CD4-positive, alpha-beta memory T cell (primary cell): ENCODE data around the gene INSYN2B. TPM values are rescaled to one million over a fixed set of nuclear protein-coding genes. Genes with fewer than 3 reads are reported as not detected.

ENCODE experiments used
- CTCF ChIA-PET: fragments of 350-600 bp; sonication (Branson Sonifier 250); formaldehyde crosslinking; loops from one replicate; lab custom pipeline; 2021; ENCODE audit warnings: inconsistent platforms; ENCODE audit not compliant: partially characterized antibody; lab: Charles Lee
- POLR2A ChIA-PET: fragments of 350-600 bp; sonication (Branson Sonifier 250); formaldehyde crosslinking; loops from one replicate; lab custom pipeline; 2021; ENCODE audit not compliant: partially characterized antibody; lab: Charles Lee
- DNase-seq, 5 donors: peaks; one replicate each; pipeline versions ENCODE4 v3.0.0 to v3.0.0-alpha.2; 2020 to 2022; ENCODE audit warnings: mixed read lengths in 1 of 5
- H3K27ac ChIP-seq: one replicate; pipeline ENCODE4 v1.7.0; 2013; ENCODE audit warnings: low read depth, low read length
- H3K27me3 ChIP-seq: 2 replicates; pipeline ENCODE4 v1.7.0; 2013; ENCODE audit warnings: mild to moderate bottlenecking, low read length, moderate library complexity; ENCODE audit not compliant: insufficient read depth
- H3K36me3 ChIP-seq: 2 replicates; pipeline ENCODE4 v1.7.0; 2013; ENCODE audit warnings: mild to moderate bottlenecking, low read length, moderate library complexity; ENCODE audit not compliant: insufficient read depth
- H3K4me1 ChIP-seq: 2 replicates; pipeline ENCODE4 v1.7.0; 2013; ENCODE audit warnings: mild to moderate bottlenecking, low read length, moderate library complexity; ENCODE audit not compliant: insufficient read depth
- H3K4me3 ChIP-seq, 2 donors: one replicate each; pipeline ENCODE4 v1.7.0; 2013; ENCODE audit warnings: low read length in 2 of 2, mild to moderate bottlenecking in 1 of 2
- H3K9me3 ChIP-seq, 2 donors: one replicate each; pipeline ENCODE4 v1.7.0; 2013; ENCODE audit warnings: low read length in 2 of 2, control low read depth in 1 of 2; ENCODE audit not compliant: control insufficient read depth in 1 of 2
- H3K27ac Mint-ChIP-seq, 7 donors: one replicate each; pipeline ENCODE4 v1.8.0; 2020 to 2021; ENCODE audit warnings: mixed read lengths in 7 of 7, mild to moderate bottlenecking in 6 of 7, inconsistent platforms in 3 of 7, moderate library complexity in 3 of 7
- H3K27me3 Mint-ChIP-seq, 2 donors: one replicate each; pipeline ENCODE4 v1.8.0; 2020 to 2021; ENCODE audit warnings: mixed read lengths in 2 of 2
- H3K36me3 Mint-ChIP-seq, 2 donors: one replicate each; pipeline ENCODE4 v1.8.0; 2020 to 2021; ENCODE audit warnings: mixed read lengths in 2 of 2, inconsistent platforms in 1 of 2, mild to moderate bottlenecking in 1 of 2
- H3K4me1 Mint-ChIP-seq, 4 donors: one replicate each; pipeline ENCODE4 v1.8.0; 2020 to 2021; ENCODE audit warnings: mixed read lengths in 4 of 4, mild to moderate bottlenecking in 1 of 4
- H3K4me3 Mint-ChIP-seq, 8 donors: one replicate each; pipeline ENCODE4 v1.8.0; 2020 to 2021; ENCODE audit warnings: mixed read lengths in 8 of 8, mild to moderate bottlenecking in 7 of 8, moderate library complexity in 6 of 8, inconsistent platforms in 3 of 8
- H3K9me3 Mint-ChIP-seq, 8 donors: one replicate each; pipeline ENCODE4 v1.8.0; 2020 to 2021; ENCODE audit warnings: mixed read lengths in 8 of 8, mild to moderate bottlenecking in 5 of 8, inconsistent platforms in 3 of 8, moderate library complexity in 1 of 8
- intact Hi-C: fragments of 100-400 bp; cut with micrococcal nuclease; formaldehyde crosslinking; loops from one replicate; pipeline ENCODE4 v1.15.1; 2023
- polyA plus RNA-seq, 2 donors: library from polyadenylated mRNA; unstranded; fragments of 300-500 nt; fragmentation: Illumina TruSeq; gene quantifications; one replicate each; pipeline ENCODE4 v1.2.3, GENCODE V29; 2021
- total RNA-seq, 2 experiments: library from RNA; stranded (reverse); gene quantifications; one replicate each; pipeline ENCODE4 v1.2.3, GENCODE V29; 2021

INSYN2B gene
- total and polyA plus RNA-seq, 4 experiments from 2014 or later = not detected

- Histone ChIP-seq H3K27me3 (no peaks in the 10 kb centered on the region), H3K4me1 (no peaks in the 10 kb centered on the region), H3K27ac (no peak overlapping the region), H3K36me3 (no peaks in the 10 kb centered on the region), H3K9me3 (no peaks in the 10 kb centered on the region), H3K4me3 (no peak overlapping the region)
- DNase-seq = no peak
- Mint-ChIP-seq H3K27ac (peak overlapping the region in 2 of 7 donors; percentile 37 to 38), H3K27me3 (no peaks in the 10 kb centered on the region), H3K9me3 (no peaks in the 10 kb centered on the region), H3K36me3 (peaks cover 20 to 40% of the 10 kb centered on the region in 2 donors), H3K4me3 (no peak overlapping the region), H3K4me1 (peaks cover 9 to 35% (median 17%) of the 10 kb centered on the region in 4 donors)
- ChIA-PET POLR2A (no interaction called here), CTCF (no interaction called here)
- intact Hi-C loops = no loop called here
Measured at GRCh38 chr5:169945831-169946261, 34.4 kb downstream of the INSYN2B start.

GRCh38 chr5:169944922-169945680 lies 35.2 kb downstream of the INSYN2B start:
- H3K36me3 Mint-ChIP-seq = peaks cover 17 to 39% of the 10 kb centered on the region in 2 donors
- ChIA-PET POLR2A (no interaction called here), CTCF (no interaction called here)
- no peaks in the 10 kb centered on the region for H3K27me3 Mint-ChIP-seq
- H3K9me3 Mint-ChIP-seq = no peaks in the 10 kb centered on the region
- H3K4me3 ChIP-seq = no peak overlapping the region
- H3K4me1 Mint-ChIP-seq = peaks cover 10 to 31% (median 16%) of the 10 kb centered on the region in 4 donors
- H3K9me3 ChIP-seq = no peaks in the 10 kb centered on the region
- no peaks in the 10 kb centered on the region for H3K27me3 ChIP-seq
- no peak overlapping the region for H3K4me3 Mint-ChIP-seq
- H3K36me3 ChIP-seq = no peaks in the 10 kb centered on the region
- intact Hi-C loops = no loop called here
- no peak overlapping the region for H3K27ac Mint-ChIP-seq
- no peaks in the 10 kb centered on the region for H3K4me1 ChIP-seq
- DNase-seq = no peak
- H3K27ac ChIP-seq = no peak overlapping the region

- H3K4me1 ChIP-seq = no peaks in the 10 kb centered on the region
- H3K27me3 Mint-ChIP-seq = no peaks in the 10 kb centered on the region
- CTCF ChIA-PET = no interaction called here
- intact Hi-C loops = no loop called here
- H3K36me3 ChIP-seq = no peaks in the 10 kb centered on the region
- H3K4me3 Mint-ChIP-seq = no peak overlapping the region
- peaks cover 13 to 32% of the 10 kb centered on the region in 2 donors for H3K36me3 Mint-ChIP-seq
- no peaks in the 10 kb centered on the region for H3K9me3 Mint-ChIP-seq
- peaks cover 9 to 31% (median 16%) of the 10 kb centered on the region in 4 donors for H3K4me1 Mint-ChIP-seq
- H3K4me3 ChIP-seq = no peak overlapping the region
- peak overlapping the region in 1 of 7 donors; percentile 23 for H3K27ac Mint-ChIP-seq
- POLR2A ChIA-PET = no interaction called here
- H3K27me3 ChIP-seq = no peaks in the 10 kb centered on the region
- no peak overlapping the region for H3K27ac ChIP-seq
- no peaks in the 10 kb centered on the region for H3K9me3 ChIP-seq
- DNase-seq = no peak
Measured at GRCh38 chr5:169944115-169944514, 36.2 kb downstream of the INSYN2B start.

- Mint-ChIP-seq H3K4me1 (peaks cover 9 to 31% (median 15%) of the 10 kb centered on the region in 4 donors), H3K4me3 (no peak overlapping the region), H3K9me3 (no peaks in the 10 kb centered on the region), H3K36me3 (peaks cover 12 to 26% of the 10 kb centered on the region in 2 donors), H3K27ac (no peak overlapping the region), H3K27me3 (no peaks in the 10 kb centered on the region)
- intact Hi-C loops = no loop called here
- Histone ChIP-seq H3K36me3 (peaks cover 3% of the 10 kb centered on the region), H3K4me1 (no peaks in the 10 kb centered on the region), H3K4me3 (no peak overlapping the region), H3K27ac (no peak overlapping the region), H3K9me3 (no peaks in the 10 kb centered on the region), H3K27me3 (no peaks in the 10 kb centered on the region)
- ChIA-PET POLR2A (no interaction called here), CTCF (no interaction called here)
- DNase-seq = no peak
Measured at GRCh38 chr5:169943026-169943425, 37.3 kb downstream of the INSYN2B start.

- intact Hi-C loops = no loop called here
- peaks cover 7% of the 10 kb centered on the region for H3K36me3 ChIP-seq
- H3K9me3 ChIP-seq = no peaks in the 10 kb centered on the region
- H3K4me1 ChIP-seq = no peaks in the 10 kb centered on the region
- no peak overlapping the region for H3K4me3 ChIP-seq
- H3K4me1 Mint-ChIP-seq = peaks cover 11 to 31% (median 15%) of the 10 kb centered on the region in 4 donors
- no peak overlapping the region for H3K4me3 Mint-ChIP-seq
- no peaks in the 10 kb centered on the region for H3K27me3 Mint-ChIP-seq
- no peak overlapping the region for H3K27ac Mint-ChIP-seq
- POLR2A ChIA-PET = no interaction called here
- peaks cover 11 to 25% of the 10 kb centered on the region in 2 donors for H3K36me3 Mint-ChIP-seq
- H3K9me3 Mint-ChIP-seq = no peaks in the 10 kb centered on the region
- CTCF ChIA-PET = no interaction called here
- no peaks in the 10 kb centered on the region for H3K27me3 ChIP-seq
- H3K27ac ChIP-seq = no peak overlapping the region
- no peak for DNase-seq
Measured at GRCh38 chr5:169942181-169942580, 38.1 kb downstream of the INSYN2B start.

- peaks cover 11 to 26% of the 10 kb centered on the region in 2 donors for H3K36me3 Mint-ChIP-seq
- POLR2A ChIA-PET = no interaction called here
Measured at GRCh38 chr5:169941542-169941941, 38.8 kb downstream of the INSYN2B start.

GRCh38 chr5:169939731-169940130 lies 40.6 kb downstream of the INSYN2B start:
- no peak overlapping the region for H3K4me3 ChIP-seq
- Mint-ChIP-seq H3K27ac (no peak overlapping the region), H3K4me3 (no peak overlapping the region), H3K4me1 (peaks cover 20 to 29% (median 23%) of the 10 kb centered on the region in 4 donors), H3K9me3 (no peaks in the 10 kb centered on the region), H3K27me3 (no peaks in the 10 kb centered on the region), H3K36me3 (peaks cover 7 to 23% of the 10 kb centered on the region in 2 donors)
- POLR2A ChIA-PET = interaction anchor here (0.6 kb wide), 2 partner anchors 27 to 32 kb away, joined by 3 read pairs; no protein-coding TSS in a partner anchor
- H3K4me1 ChIP-seq = peaks cover 15% of the 10 kb centered on the region
- no peaks in the 10 kb centered on the region for H3K27me3 ChIP-seq
- peaks cover 7% of the 10 kb centered on the region for H3K36me3 ChIP-seq
- intact Hi-C loops = no loop called here
- DNase-seq = no peak
- no peak overlapping the region for H3K27ac ChIP-seq
- CTCF ChIA-PET = no interaction called here
- no peaks in the 10 kb centered on the region for H3K9me3 ChIP-seq

More at GRCh38 chr5:169941542-169941941, 38.8 kb downstream of the INSYN2B start:
- no peak overlapping the region for H3K4me3 Mint-ChIP-seq
- intact Hi-C loops = no loop called here
- peaks cover 7% of the 10 kb centered on the region for H3K36me3 ChIP-seq
- no peak overlapping the region for H3K4me3 ChIP-seq
- H3K9me3 ChIP-seq = no peaks in the 10 kb centered on the region
- DNase-seq = no peak
- CTCF ChIA-PET = no interaction called here
- H3K27ac Mint-ChIP-seq = peak overlapping the region in 3 of 7 donors; percentile 14 to 77 (median 46)
- peaks cover 6 to 26% (median 12%) of the 10 kb centered on the region in 4 donors for H3K4me1 Mint-ChIP-seq
- no peak overlapping the region for H3K27ac ChIP-seq
- no peaks in the 10 kb centered on the region for H3K4me1 ChIP-seq
- H3K27me3 Mint-ChIP-seq = no peaks in the 10 kb centered on the region
- no peaks in the 10 kb centered on the region for H3K27me3 ChIP-seq
- H3K9me3 Mint-ChIP-seq = no peaks in the 10 kb centered on the region
